NCI-H2227 (cell line): ENCODE results near the gene PRCC.
"Not testable (repeated sequence)": the region's sequence is repeated elsewhere in the genome, so short reads cannot be mapped to it uniquely, and the experiment has no call there.

Source experiments
- DNase-seq: peaks from one replicate; lab custom pipeline; 2025; ENCODE audit not compliant: unreplicated experiment; lab: John Stamatoyannopoulos, UW

Gene PRCC

GRCh38 chr1:156760092-156760795 lies 7.1 kb upstream of the PRCC start:
- DNase-seq = peak; percentile 60

GRCh38 chr1:156760796-156761104 lies 6.6 kb upstream of the PRCC start:
- DNase-seq = no peak

DNA sequence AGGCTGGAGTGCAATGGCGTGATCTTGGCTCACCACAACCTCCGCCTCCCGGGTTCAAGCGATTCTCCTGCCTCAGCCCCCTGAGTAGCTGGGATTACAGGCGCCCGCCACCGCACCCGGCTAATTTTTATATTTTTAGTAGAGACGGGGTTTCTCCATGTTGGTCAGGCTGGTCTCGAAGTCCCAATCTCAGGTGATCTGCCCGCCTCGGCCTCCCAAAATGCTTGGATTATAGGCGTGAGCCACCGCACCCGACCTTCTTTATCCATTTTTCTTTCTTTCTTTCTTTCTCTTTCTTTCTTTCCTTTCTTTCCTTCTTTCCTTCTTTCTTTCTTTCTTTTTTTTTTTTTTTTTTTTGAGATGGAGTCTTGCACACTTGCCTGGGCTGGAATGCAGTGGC lies 2.2 kb upstream of the PRCC start:
- DNase-seq = not testable (repeated sequence)

GRCh38 chr1:156765666-156766065 lies 1.7 kb upstream of the PRCC start:
- no peak for DNase-seq

GRCh38 chr1:156766298-156767100 lies 836 bp upstream of the PRCC start:
- DNase-seq = no peak

DNA sequence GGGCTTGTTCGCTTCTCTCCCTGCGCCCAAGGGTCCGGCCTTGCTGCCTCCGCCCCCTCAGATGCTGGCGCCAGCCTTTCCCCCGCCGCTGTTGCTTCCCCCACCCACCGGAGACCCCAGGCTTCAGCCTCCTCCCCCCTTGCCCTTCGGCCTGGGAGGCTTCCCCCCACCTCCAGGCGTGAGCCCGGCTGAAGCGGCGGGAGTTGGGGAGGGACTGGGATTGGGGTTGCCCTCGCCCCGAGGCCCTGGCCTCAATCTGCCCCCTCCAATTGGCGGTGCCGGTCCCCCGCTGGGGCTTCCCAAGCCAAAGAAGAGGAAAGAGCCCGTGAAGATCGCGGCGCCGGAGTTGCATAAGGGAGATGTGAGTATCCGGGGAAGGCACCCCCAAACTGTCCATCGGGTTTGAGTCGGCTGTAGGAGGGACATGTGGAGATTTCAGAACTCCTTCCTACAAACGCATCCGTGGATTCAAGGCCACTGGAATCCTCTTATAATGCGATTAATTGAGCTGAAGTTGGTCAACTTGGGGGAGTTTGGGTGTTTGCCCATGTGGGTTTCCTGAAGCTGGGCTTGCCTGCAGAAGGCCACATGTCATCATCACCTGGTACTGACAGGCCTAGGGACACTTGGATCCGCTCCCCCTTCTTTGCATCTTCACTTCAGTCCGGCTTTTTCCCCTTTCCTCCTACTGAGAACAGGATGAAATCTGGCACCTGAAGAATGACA lies 707 bp downstream of the PRCC start:
- DNase-seq = peak; percentile 63

GRCh38 chr1:156768610-156769295 lies 1.4 kb downstream of the PRCC start:
- no peak for DNase-seq

DNA sequence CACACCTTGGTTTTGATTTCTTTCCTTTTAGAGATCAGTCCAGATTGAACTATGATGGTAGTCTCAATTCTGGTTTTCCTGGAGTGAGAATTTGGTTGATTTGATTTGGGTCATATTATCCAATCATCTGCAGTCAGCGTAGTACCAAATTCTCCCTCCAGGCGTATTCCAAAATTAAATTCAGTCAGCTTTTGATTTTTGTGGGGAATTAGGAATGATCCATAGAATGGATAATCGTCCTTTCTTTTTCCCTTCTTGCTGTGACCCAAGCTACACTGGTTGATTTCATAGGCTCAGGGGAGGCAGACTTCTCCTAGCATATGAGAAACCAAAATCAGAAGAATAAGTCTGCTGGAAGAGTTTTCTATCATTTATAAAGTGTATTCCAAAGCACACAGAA lies 4.9 kb downstream of the PRCC start:
- no peak for DNase-seq

DNA sequence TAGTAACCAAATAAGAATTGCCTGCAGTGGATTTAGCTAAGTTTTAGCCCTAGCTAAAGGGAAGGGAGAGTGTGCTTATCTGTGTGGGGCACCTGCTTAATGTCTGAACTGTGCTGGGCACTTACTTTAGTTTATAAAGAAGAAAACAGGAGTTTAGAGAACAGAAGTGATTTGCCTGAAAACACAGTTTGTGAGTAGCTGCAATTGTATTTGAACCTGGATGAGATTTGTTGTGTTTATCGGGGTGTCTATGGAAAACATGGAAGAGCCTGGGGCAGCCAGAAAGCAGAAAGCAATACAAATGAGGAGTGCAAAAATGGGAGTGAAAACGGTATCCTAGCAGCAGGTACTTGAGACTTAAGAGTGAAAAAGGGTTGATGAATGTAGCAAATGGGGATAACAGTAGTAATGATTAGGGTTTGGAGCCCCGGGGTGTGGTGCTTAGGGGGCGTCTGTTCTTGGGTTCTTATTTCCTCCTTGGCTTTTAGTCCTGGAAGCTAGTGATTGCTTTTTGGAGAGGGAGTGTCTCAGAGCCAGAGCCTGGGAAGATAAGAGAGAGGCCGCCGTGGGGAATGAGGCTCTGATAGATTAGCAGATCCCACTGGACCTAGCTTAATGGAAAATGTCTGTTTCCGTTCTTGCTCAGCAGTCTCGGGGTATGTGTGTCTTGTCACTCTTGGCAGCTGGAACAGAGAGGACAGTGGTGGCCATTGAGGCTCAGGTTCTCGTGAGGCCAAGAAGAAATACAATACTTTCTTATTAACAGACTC lies 5.6 kb downstream of the PRCC start:
- no peak for DNase-seq

GRCh38 chr1:156773607-156774006 lies 6.3 kb downstream of the PRCC start:
- DNase-seq = no peak

- DNase-seq = no peak
Measured at GRCh38 chr1:156775799-156776198, 8.5 kb downstream of the PRCC start.

DNA sequence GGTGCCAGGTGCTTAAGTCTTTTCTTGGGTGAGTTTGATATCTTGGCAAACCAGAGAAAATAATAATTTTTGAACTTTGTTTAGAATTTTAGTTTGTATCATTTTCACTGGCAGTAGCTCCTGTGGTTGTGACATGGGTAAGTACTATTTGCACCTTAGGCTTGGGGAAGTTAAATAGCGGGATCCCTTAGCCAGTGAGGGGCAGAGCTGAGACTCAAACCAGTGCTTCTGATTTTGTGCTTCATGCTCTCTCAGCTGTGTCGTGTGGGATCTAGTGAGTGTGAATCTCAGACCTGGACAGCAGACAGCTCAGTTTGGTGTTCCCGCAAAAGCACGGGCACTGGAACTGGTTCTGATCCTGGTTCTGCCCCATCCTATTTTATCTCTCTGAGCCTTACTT lies 9.6 kb downstream of the PRCC start:
- DNase-seq = no peak

DNA sequence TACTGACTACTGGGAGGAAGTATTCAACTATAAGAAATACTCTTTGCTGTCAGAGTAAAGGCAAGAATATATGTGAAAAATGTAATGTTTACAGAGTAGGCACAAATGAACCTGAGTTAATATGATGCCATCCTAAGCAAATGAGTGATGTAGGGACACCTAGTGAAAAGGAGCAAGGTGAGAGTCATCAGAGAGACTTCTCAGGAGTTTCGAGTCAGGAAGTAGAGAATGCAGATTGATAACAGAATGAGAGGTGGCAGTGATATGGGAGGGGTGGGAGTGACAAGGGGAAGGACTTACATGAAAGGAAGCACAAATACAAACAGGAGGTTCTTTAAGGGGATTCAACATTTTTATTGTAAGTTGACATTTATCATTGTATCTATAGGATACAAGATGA lies 10.2 kb downstream of the PRCC start:
- no peak for DNase-seq

- no peak for DNase-seq
Measured at GRCh38 chr1:156781585-156782186, 14.4 kb downstream of the PRCC start.

DNA sequence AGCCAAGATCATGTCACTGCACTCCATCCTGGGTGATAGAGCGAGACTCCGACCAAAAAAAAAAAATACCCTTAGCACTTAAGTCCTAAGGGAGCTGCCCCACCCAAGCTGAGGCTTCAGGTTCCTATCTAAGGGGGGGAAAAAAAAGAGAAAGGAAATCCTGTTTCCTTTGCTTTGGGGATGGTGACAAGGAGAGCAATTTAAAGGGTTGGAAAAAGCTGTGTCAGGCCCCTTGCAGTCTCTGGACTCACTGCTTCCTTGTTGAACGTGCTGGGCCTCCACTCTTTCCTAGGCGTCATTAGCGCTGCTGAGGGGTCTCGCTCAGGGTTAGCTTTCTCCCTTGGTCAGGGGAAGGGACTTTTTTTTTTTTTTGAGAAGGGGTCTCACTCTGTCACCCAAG lies 18.1 kb downstream of the PRCC start:
- DNase-seq = no peak

DNA sequence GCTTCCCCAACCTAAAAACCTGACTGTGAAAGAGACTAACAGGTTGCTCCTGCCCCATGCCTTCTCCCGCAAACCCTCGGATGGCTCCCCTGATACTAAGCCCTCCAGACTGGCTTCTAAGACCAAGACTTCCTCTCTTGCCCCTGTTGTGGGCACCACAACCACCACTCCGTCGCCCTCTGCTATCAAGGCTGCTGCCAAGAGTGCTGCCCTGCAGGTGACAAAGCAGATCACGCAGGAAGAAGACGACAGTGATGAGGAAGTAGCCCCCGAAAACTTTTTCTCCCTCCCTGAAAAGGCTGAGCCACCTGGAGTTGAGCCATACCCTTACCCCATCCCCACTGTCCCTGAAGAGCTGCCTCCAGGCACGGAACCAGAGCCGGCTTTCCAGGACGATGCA lies 19.3 kb downstream of the PRCC start:
- DNase-seq = no peak

GRCh38 chr1:156788136-156788535 lies 20.8 kb downstream of the PRCC start:
- no peak for DNase-seq

DNA sequence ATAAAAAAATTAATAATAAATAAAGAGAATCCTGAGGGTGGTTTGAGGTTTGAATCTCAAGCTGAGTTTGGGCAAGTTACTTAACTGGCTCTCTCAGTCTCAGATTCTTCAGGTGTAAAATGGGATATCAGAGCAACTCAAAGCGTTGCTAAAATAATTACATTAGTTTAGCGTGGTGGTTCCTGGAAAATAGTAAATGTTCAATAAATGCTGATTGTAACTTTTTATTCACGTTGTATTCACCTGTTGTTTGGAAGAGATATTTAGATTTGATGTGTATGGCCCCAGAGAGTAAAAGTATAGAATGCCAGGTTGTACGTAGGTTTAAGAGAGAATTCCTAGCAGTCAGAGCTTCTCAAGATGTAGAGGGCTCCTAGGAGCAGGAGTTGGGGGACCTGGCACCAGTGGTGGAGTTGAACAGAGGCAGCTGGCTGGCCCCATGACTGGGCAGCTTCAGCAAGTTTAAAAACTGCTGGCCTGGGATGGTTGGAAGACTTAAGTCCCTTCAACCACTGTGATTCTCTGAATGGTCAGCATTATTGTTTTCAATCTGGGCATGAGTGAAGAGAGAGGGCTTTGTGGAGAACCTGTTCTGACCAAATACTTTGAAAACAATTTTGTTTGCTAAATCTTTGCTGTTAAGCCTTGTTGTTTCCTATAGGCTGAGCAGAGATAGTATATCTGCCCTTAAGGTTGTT lies 22.4 kb downstream of the PRCC start:
- no peak for DNase-seq

DNA sequence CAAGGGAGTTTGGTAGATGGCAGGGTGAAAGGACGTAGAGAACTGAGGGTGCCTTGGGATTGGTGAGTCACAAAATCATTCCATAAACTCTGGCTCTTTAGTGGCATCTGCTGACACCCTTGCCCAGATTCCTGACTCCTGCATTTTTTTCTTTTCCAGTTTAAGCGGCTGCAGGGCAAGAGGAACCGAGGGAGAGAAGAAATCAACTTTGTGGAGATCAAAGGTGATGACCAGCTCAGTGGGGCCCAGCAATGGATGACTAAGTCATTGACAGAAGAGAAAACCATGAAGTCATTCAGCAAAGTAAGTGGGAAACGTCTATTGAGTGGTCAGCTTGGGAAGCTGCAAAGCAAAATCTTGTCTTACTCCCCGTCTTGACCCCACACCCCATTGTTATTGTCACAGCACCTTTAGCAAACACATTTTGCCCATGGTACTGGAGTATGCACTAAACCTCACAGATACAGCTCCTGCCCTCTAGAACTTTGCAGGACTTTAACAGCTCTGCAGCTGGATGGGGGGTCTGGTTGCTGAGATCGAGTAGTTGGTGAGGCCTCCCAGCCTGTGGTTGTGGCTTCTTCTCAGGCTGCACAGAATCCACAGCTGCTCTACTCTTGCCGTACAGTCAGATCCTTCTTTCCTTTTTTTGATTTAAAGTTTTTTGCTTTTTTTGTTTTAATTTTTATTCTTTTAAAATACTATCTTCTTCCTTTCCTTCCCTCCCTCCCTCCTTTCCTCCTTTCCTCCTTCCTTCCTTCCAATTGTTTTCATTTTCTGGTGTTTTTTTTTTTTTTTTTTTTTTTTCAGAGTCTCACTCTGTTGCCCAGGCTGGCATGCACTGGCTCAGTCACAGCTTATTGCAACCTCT lies 27.4 kb downstream of the PRCC start:
- DNase-seq = no peak
